ENCODE data around the gene EMC10.

DNA sequence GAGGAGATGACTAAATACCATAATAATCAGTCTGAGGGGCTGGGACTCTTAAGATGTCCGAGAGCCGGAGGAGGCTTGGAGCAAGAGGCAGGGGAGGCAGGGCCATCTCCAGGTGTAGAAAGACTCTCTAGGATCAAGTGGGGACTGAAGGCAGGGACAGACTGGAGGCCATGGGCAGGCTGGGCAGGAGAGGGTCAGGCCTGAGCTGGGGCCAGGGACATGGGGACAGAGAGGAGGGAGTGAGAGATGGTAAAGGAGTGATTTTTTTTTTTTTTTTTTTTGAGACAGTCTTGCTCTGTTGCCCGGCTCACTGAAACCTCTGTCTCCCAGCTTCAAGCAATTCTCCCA, 32.5 kb downstream of the EMC10 start:
- TF ChIP-seq NFIC (IDR thresholded peaks at IDR 0.05; ENCODE audit: borderline replicate concordance), result no peak
- TF ChIP-seq, protein P1, sequence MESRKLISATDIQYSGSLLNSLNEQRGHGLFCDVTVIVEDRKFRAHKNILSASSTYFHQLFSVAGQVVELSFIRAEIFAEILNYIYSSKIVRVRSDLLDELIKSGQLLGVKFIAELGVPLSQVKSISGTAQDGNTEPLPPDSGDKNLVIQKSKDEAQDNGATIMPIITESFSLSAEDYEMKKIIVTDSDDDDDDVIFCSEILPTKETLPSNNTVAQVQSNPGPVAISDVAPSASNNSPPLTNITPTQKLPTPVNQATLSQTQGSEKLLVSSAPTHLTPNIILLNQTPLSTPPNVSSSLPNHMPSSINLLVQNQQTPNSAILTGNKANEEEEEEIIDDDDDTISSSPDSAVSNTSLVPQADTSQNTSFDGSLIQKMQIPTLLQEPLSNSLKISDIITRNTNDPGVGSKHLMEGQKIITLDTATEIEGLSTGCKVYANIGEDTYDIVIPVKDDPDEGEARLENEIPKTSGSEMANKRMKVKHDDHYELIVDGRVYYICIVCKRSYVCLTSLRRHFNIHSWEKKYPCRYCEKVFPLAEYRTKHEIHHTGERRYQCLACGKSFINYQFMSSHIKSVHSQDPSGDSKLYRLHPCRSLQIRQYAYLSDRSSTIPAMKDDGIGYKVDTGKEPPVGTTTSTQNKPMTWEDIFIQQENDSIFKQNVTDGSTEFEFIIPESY (IDR thresholded peaks at IDR 0.05; ENCODE audit: borderline replicate concordance, low read depth), result no peak
- TF ChIP-seq, protein P2, sequence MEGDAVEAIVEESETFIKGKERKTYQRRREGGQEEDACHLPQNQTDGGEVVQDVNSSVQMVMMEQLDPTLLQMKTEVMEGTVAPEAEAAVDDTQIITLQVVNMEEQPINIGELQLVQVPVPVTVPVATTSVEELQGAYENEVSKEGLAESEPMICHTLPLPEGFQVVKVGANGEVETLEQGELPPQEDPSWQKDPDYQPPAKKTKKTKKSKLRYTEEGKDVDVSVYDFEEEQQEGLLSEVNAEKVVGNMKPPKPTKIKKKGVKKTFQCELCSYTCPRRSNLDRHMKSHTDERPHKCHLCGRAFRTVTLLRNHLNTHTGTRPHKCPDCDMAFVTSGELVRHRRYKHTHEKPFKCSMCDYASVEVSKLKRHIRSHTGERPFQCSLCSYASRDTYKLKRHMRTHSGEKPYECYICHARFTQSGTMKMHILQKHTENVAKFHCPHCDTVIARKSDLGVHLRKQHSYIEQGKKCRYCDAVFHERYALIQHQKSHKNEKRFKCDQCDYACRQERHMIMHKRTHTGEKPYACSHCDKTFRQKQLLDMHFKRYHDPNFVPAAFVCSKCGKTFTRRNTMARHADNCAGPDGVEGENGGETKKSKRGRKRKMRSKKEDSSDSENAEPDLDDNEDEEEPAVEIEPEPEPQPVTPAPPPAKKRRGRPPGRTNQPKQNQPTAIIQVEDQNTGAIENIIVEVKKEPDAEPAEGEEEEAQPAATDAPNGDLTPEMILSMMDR (IDR thresholded peaks at IDR 0.05), result no peak
- TF ChIP-seq GABPA (IDR thresholded peaks at IDR 0.05; ENCODE audit: low read depth), result no peak
- TF ChIP-seq, protein P3, sequence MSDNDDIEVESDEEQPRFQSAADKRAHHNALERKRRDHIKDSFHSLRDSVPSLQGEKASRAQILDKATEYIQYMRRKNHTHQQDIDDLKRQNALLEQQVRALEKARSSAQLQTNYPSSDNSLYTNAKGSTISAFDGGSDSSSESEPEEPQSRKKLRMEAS (IDR thresholded peaks at IDR 0.05; ENCODE audit: low read depth), result no peak
- no peak for TF ChIP-seq RFX5 (IDR thresholded peaks at IDR 0.05; ENCODE audit: low read length)
- TF ChIP-seq, protein P4, sequence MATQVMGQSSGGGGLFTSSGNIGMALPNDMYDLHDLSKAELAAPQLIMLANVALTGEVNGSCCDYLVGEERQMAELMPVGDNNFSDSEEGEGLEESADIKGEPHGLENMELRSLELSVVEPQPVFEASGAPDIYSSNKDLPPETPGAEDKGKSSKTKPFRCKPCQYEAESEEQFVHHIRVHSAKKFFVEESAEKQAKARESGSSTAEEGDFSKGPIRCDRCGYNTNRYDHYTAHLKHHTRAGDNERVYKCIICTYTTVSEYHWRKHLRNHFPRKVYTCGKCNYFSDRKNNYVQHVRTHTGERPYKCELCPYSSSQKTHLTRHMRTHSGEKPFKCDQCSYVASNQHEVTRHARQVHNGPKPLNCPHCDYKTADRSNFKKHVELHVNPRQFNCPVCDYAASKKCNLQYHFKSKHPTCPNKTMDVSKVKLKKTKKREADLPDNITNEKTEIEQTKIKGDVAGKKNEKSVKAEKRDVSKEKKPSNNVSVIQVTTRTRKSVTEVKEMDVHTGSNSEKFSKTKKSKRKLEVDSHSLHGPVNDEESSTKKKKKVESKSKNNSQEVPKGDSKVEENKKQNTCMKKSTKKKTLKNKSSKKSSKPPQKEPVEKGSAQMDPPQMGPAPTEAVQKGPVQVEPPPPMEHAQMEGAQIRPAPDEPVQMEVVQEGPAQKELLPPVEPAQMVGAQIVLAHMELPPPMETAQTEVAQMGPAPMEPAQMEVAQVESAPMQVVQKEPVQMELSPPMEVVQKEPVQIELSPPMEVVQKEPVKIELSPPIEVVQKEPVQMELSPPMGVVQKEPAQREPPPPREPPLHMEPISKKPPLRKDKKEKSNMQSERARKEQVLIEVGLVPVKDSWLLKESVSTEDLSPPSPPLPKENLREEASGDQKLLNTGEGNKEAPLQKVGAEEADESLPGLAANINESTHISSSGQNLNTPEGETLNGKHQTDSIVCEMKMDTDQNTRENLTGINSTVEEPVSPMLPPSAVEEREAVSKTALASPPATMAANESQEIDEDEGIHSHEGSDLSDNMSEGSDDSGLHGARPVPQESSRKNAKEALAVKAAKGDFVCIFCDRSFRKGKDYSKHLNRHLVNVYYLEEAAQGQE (IDR thresholded peaks at IDR 0.05; ENCODE audit: low read depth, low read length), result no peak
- no peak for TF ChIP-seq RAD21 (IDR thresholded peaks at IDR 0.05; ENCODE audit: low read length)
- no peak for TF ChIP-seq YY1 (IDR thresholded peaks at IDR 0.05; ENCODE audit: low read depth)
- no peak for TF ChIP-seq TCF12 (IDR thresholded peaks at IDR 0.05)

Data from SK-N-SH (cell line).